SK-N-SH treated with all-trans-retinoic acid at 6 μM for 48 hours (cell line): Measurements from ENCODE around the gene SMPDL3B.

Experiments
- ATAC-seq: fragments of 200-7000 bp; cut with Tn5 transposase; 3 replicates; pipeline ENCODE4 v1.9.1; 2020; ENCODE audit warnings: mild to moderate bottlenecking, moderate library complexity
- ARNTL ChIP-seq: fragments of 450-650 bp; formaldehyde crosslinking; IDR thresholded peaks from 2 replicates; pipeline ENCODE4 v1.5.0; 2020; ENCODE audit warnings: low read depth, mild to moderate bottlenecking, moderate library complexity, borderline replicate concordance
- BACH2 ChIP-seq: fragments of 250-450 bp; sonication (Bioruptor Pico); IDR thresholded peaks from 2 replicates; pipeline ENCODE4 v1.9.0; 2021; ENCODE audit warnings: mild to moderate bottlenecking, borderline replicate concordance
- CSDC2 ChIP-seq: fragments of 250-450 bp; sonication (Bioruptor Pico); IDR thresholded peaks from 2 replicates; pipeline ENCODE4 v1.5.0; 2020; ENCODE audit warnings: mild to moderate bottlenecking, moderate library complexity
- ESRRG ChIP-seq: fragments of 250-450 bp; sonication (Bioruptor Pico); IDR thresholded peaks from 2 replicates; pipeline ENCODE4 v1.6.1; 2021; ENCODE audit warnings: mild to moderate bottlenecking
- GLIS3 ChIP-seq: fragments of 250-450 bp; sonication (Bioruptor Pico); IDR thresholded peaks from 2 replicates; pipeline ENCODE4 v1.5.0; 2020; ENCODE audit warnings: mild to moderate bottlenecking, moderate library complexity
- ISL1 ChIP-seq: fragments of 250-450 bp; sonication (Bioruptor Pico); IDR thresholded peaks from 2 replicates; pipeline ENCODE4 v2.1.2; 2022; ENCODE audit warnings: mild to moderate bottlenecking, moderate library complexity
- PPARA ChIP-seq: fragments of 250-450 bp; sonication (Bioruptor Pico); IDR thresholded peaks from 2 replicates; pipeline ENCODE4 v1.5.0; 2020; ENCODE audit warnings: mild to moderate bottlenecking, borderline replicate concordance
- RARB ChIP-seq: fragments of 250-450 bp; sonication (Bioruptor Pico); IDR thresholded peaks from 2 replicates; pipeline ENCODE4 v1.8.0; 2021; ENCODE audit warnings: mild to moderate bottlenecking, moderate library complexity
- SNAI2 ChIP-seq: fragments of 250-450 bp; sonication (Bioruptor Pico); IDR thresholded peaks from 2 replicates; pipeline ENCODE4 v1.5.0; 2020; ENCODE audit warnings: mild to moderate bottlenecking, moderate library complexity
- TCF4 ChIP-seq: fragments of 250-450 bp; sonication (Bioruptor Pico); IDR thresholded peaks from 2 replicates; pipeline ENCODE4 v1.8.0; 2021; ENCODE audit warnings: mild to moderate bottlenecking, moderate library complexity, borderline replicate concordance
- TOX ChIP-seq: fragments of 250-450 bp; sonication (Bioruptor Pico); IDR thresholded peaks from 2 replicates; pipeline ENCODE4 v1.8.0; 2021; ENCODE audit warnings: mild to moderate bottlenecking, moderate library complexity, borderline replicate concordance
- ZFP3 ChIP-seq: fragments of 250-450 bp; sonication (Bioruptor Pico); IDR thresholded peaks from 2 replicates; pipeline ENCODE4 v1.5.0; 2020; ENCODE audit warnings: mild to moderate bottlenecking, moderate library complexity
- ZNF565 ChIP-seq: fragments of 450-650 bp; formaldehyde crosslinking; conservative IDR thresholded peaks from 2 replicates; pipeline ENCODE4 v1.5.0; 2020; ENCODE audit warnings: low read depth, mild to moderate bottlenecking, moderate library complexity
- ZNF70 ChIP-seq: fragments of 450-650 bp; formaldehyde crosslinking; IDR thresholded peaks from 2 replicates; pipeline ENCODE4 v1.5.0; 2020; ENCODE audit warnings: mild to moderate bottlenecking, moderate library complexity
- ZNF8 ChIP-seq: fragments of 450-650 bp; formaldehyde crosslinking; IDR thresholded peaks from 2 replicates; pipeline ENCODE4 v1.5.0; 2020; ENCODE audit warnings: mild to moderate bottlenecking, moderate library complexity
- TF ChIP-seq, protein P1 (sequence below): fragments of 250-450 bp; sonication (Bioruptor Pico); IDR thresholded peaks from 2 replicates; pipeline ENCODE4 v1.5.1; 2020; ENCODE audit warnings: low read depth, mild to moderate bottlenecking, moderate library complexity
- TF ChIP-seq, protein P2 (sequence below): fragments of 250-450 bp; sonication (Bioruptor Pico); IDR thresholded peaks from 2 replicates; pipeline ENCODE4 v1.8.0; 2020; ENCODE audit warnings: mild to moderate bottlenecking, moderate library complexity, borderline replicate concordance
- TF ChIP-seq, protein P3 (sequence below): fragments of 250-450 bp; sonication (Bioruptor Pico); IDR thresholded peaks from 2 replicates; pipeline ENCODE4 v1.8.0; 2021; ENCODE audit warnings: low read depth, mild to moderate bottlenecking, moderate library complexity, borderline replicate concordance
- TF ChIP-seq, protein P4 (sequence below): fragments of 250-450 bp; sonication (Bioruptor Pico); IDR thresholded peaks from 2 replicates; pipeline ENCODE4 v1.5.0; 2020; ENCODE audit warnings: mild to moderate bottlenecking, moderate library complexity
- TF ChIP-seq, protein P5 (sequence below): fragments of 250-450 bp; sonication (Bioruptor Pico); IDR thresholded peaks from 2 replicates; pipeline ENCODE4 v1.5.1; 2021; ENCODE audit warnings: mild to moderate bottlenecking, moderate library complexity

Gene SMPDL3B

DNA sequence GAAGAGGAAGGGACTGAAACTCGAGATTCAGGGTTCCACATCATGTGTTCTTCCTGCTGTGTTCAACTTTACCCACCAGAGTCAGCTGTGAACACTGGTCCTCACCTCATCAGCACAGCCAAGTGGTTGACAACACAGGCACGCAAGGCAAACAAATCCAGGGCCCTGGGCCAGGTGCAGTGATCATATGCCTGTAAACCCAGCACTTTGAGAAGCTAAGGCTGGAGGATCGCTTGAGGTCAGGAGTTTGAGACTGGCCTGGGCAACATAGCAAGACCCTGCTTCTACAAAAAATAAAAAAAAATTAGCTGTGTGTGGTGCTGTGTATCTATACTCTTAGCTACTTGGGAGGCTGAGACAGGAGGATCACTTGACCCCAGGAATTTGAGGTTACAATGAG is 16.6 kb downstream of the SMPDL3B start:
- no peak for ATAC-seq
- TF ChIP-seq, protein P1, sequence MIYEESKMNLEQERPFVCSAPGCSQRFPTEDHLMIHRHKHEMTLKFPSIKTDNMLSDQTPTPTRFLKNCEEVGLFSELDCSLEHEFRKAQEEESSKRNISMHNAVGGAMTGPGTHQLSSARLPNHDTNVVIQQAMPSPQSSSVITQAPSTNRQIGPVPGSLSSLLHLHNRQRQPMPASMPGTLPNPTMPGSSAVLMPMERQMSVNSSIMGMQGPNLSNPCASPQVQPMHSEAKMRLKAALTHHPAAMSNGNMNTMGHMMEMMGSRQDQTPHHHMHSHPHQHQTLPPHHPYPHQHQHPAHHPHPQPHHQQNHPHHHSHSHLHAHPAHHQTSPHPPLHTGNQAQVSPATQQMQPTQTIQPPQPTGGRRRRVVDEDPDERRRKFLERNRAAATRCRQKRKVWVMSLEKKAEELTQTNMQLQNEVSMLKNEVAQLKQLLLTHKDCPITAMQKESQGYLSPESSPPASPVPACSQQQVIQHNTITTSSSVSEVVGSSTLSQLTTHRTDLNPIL (CRISPR knock-in tag): no peak
- no peak for TF ChIP-seq ESRRG (CRISPR knock-in tag)
- no peak for TF ChIP-seq ZFP3 (CRISPR knock-in tag)
- TF ChIP-seq, protein P2, sequence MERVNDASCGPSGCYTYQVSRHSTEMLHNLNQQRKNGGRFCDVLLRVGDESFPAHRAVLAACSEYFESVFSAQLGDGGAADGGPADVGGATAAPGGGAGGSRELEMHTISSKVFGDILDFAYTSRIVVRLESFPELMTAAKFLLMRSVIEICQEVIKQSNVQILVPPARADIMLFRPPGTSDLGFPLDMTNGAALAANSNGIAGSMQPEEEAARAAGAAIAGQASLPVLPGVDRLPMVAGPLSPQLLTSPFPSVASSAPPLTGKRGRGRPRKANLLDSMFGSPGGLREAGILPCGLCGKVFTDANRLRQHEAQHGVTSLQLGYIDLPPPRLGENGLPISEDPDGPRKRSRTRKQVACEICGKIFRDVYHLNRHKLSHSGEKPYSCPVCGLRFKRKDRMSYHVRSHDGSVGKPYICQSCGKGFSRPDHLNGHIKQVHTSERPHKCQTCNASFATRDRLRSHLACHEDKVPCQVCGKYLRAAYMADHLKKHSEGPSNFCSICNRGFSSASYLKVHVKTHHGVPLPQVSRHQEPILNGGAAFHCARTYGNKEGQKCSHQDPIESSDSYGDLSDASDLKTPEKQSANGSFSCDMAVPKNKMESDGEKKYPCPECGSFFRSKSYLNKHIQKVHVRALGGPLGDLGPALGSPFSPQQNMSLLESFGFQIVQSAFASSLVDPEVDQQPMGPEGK: no peak
- TF ChIP-seq ZNF8: no peak
- no peak for TF ChIP-seq CSDC2
- TF ChIP-seq BACH2 (CRISPR knock-in tag): no peak
- no peak for TF ChIP-seq ARNTL (CRISPR knock-in tag)
- TF ChIP-seq SNAI2 (CRISPR knock-in tag): no peak
- TF ChIP-seq, protein P3, sequence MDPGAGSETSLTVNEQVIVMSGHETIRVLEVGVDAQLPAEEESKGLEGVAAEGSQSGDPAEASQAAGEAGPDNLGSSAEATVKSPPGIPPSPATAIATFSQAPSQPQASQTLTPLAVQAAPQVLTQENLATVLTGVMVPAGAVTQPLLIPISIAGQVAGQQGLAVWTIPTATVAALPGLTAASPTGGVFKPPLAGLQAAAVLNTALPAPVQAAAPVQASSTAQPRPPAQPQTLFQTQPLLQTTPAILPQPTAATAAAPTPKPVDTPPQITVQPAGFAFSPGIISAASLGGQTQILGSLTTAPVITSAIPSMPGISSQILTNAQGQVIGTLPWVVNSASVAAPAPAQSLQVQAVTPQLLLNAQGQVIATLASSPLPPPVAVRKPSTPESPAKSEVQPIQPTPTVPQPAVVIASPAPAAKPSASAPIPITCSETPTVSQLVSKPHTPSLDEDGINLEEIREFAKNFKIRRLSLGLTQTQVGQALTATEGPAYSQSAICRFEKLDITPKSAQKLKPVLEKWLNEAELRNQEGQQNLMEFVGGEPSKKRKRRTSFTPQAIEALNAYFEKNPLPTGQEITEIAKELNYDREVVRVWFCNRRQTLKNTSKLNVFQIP (CRISPR knock-in tag): no peak
- no peak for TF ChIP-seq RARB (CRISPR knock-in tag)
- no peak for TF ChIP-seq ISL1 (CRISPR knock-in tag)
- no peak for TF ChIP-seq PPARA (CRISPR knock-in tag)
- TF ChIP-seq, protein P4, sequence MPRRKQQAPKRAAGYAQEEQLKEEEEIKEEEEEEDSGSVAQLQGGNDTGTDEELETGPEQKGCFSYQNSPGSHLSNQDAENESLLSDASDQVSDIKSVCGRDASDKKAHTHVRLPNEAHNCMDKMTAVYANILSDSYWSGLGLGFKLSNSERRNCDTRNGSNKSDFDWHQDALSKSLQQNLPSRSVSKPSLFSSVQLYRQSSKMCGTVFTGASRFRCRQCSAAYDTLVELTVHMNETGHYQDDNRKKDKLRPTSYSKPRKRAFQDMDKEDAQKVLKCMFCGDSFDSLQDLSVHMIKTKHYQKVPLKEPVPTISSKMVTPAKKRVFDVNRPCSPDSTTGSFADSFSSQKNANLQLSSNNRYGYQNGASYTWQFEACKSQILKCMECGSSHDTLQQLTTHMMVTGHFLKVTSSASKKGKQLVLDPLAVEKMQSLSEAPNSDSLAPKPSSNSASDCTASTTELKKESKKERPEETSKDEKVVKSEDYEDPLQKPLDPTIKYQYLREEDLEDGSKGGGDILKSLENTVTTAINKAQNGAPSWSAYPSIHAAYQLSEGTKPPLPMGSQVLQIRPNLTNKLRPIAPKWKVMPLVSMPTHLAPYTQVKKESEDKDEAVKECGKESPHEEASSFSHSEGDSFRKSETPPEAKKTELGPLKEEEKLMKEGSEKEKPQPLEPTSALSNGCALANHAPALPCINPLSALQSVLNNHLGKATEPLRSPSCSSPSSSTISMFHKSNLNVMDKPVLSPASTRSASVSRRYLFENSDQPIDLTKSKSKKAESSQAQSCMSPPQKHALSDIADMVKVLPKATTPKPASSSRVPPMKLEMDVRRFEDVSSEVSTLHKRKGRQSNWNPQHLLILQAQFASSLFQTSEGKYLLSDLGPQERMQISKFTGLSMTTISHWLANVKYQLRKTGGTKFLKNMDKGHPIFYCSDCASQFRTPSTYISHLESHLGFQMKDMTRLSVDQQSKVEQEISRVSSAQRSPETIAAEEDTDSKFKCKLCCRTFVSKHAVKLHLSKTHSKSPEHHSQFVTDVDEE (CRISPR knock-in tag): no peak
- no peak for TF ChIP-seq ZNF565 (CRISPR knock-in tag)

DNA sequence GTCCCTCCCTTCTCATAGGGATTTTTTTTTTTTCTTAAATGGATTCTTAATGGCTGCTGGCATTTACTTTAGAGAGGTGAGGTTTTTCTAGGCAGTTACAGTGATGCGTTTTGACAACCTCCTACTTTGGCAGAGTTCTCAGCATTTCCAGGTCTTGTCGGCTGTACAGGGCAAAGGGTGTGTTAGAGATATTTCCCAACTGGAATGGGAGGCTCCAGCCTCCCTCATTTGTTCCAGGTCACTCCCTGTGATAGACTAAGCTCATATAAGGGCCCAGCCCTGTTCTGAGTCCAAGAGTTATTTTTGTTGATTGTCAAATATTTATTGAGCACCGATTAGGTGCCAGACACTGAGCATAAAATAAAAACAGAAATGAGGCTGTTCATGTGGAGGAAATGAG is 17.3 kb downstream of the SMPDL3B start:
- no peak for ATAC-seq
- TF ChIP-seq, protein P3 (CRISPR knock-in tag): no peak
- TF ChIP-seq ISL1 (CRISPR knock-in tag) (no peak), BACH2 (CRISPR knock-in tag) (no peak)

DNA sequence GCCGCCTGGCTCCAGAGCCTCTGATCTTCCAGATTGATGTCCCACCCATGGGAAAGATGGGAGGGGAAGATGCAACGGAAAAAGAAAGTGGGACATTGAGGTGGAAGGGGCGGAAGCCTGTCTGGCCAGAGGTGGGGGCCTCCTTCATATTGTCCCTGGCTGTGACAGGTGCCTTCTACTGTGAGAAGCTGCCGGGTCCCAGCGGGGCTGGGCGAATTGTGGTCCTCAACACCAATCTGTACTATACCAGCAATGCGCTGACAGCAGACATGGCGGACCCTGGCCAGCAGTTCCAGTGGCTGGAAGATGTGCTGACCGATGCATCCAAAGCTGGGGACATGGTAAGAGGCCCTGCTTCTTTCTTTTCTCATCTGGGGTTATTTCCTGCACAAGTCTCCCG is 19.4 kb downstream of the SMPDL3B start:
- TF ChIP-seq PPARA (CRISPR knock-in tag) (no peak), ZNF70 (CRISPR knock-in tag) (no peak), CSDC2 (no peak), TCF4 (CRISPR knock-in tag) (no peak), GLIS3 (CRISPR knock-in tag) (no peak), ESRRG (CRISPR knock-in tag) (no peak), SNAI2 (CRISPR knock-in tag) (no peak), TOX (CRISPR knock-in tag) (no peak), ARNTL (CRISPR knock-in tag) (no peak), ZNF565 (CRISPR knock-in tag) (no peak), ZFP3 (CRISPR knock-in tag) (no peak)
- TF ChIP-seq, protein P5, sequence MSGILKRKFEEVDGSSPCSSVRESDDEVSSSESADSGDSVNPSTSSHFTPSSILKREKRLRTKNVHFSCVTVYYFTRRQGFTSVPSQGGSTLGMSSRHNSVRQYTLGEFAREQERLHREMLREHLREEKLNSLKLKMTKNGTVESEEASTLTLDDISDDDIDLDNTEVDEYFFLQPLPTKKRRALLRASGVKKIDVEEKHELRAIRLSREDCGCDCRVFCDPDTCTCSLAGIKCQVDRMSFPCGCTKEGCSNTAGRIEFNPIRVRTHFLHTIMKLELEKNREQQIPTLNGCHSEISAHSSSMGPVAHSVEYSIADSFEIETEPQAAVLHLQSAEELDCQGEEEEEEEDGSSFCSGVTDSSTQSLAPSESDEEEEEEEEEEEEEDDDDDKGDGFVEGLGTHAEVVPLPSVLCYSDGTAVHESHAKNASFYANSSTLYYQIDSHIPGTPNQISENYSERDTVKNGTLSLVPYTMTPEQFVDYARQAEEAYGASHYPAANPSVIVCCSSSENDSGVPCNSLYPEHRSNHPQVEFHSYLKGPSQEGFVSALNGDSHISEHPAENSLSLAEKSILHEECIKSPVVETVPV (CRISPR knock-in tag): no peak
- TF ChIP-seq, protein P3 (CRISPR knock-in tag): no peak
- TF ChIP-seq, protein P2: no peak
- ATAC-seq: no peak
